Stimulated activated naive CD8-positive, alpha-beta T cell treated with anti-CD3 and anti-CD28 coated beads, Interleukin-15, Interleukin-2, amounts not matched to agents 100 U/mL and 50 U/mL, for 24 hours (primary cell): ENCODE measurements around the gene OR2A42.
"Not testable (repeated sequence)": the region's sequence is repeated elsewhere in the genome, so short reads cannot be mapped to it uniquely, and the experiment has no call there.

Source experiments
- ATAC-seq: fragments of 150-1000 bp; cut with Tn5 transposase; one replicate; pipeline ENCODE4 v1.10.0; 2021
- DNase-seq: peaks from one replicate; pipeline ENCODE4 v3.0.0; 2021

The OR2A42 gene, protein sequence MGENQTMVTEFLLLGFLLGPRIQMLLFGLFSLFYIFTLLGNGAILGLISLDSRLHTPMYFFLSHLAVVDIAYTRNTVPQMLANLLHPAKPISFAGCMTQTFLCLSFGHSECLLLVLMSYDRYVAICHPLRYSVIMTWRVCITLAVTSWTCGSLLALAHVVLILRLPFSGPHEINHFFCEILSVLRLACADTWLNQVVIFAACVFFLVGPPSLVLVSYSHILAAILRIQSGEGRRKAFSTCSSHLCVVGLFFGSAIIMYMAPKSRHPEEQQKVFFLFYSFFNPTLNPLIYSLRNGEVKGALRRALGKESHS

GRCh38 chr7:144239365-144239764 is at the start of gene OR2A42:
Gene OR2A42, minus strand, starts transcription at chr7:144239605. Its CDS starts 6,762 bp downstream, at chr7:144232843.
- not testable (repeated sequence) for DNase-seq, ATAC-seq

- not testable (repeated sequence) for DNase-seq
- ATAC-seq, result peak; percentile 28
Observed at GRCh38 chr7:144287171-144287784, 47.9 kb upstream of the OR2A42 start.

DNA sequence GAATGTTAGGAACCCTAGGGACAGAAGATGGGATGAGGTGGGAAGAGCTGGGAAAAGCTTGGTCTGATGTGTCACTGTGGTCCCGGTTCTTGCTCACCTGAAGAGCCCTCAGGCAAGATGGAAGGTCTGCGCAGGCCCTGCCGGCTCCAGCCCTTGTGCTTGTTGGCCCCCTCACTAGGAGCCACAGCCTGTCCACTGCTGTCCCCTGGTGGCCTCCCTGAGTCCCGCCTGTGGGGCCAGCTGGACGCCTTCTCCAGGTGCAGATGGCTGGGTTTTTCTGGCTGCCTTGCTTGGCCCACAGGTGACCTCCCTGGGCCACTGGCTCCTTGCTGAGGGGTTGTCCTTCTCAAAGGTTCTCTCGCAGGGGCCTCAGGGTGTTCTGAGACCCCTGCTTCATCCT is 44.3 kb upstream of the OR2A42 start:
- not testable (repeated sequence) for DNase-seq, ATAC-seq

DNA sequence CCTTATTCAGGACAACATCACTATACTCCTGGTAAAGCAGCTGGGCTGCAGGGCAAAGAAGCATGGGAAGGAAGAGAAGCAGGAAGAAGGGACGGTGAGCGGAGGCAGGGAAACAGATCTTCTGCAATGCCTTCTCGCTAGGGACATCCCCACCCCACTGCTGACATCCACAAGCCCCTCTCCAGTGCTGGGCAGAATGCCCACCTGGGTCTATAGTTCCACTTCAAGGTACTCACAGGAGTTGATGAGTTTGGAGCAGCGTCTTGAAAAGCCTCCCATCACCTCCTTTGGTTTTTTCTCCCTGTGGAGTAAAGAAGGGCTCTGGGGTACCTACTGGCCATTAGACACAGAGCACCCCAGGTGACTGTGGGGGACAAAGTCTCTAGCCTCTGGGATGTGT is 43.1 kb upstream of the OR2A42 start:
- DNase-seq, ATAC-seq: not testable (repeated sequence)

DNA sequence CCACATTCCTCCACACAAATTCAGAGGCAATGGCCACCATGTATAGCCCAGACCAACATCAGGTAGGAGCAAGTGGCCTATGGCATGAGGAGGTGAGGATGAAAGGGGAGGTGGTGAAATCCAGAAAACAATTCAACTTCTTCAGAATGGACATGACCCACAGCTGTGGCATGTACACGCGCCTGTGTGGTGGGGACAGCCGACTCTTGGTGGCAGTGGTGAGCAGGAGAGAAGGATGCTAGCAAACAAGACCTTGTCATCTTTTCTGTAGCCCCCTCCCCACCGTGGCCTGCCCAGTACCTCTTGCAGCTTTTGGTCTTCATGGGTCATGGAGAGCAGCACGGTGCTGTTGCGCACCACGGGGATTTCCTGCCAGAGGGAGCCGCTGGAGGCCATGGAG is 42.6 kb upstream of the OR2A42 start:
- ATAC-seq, DNase-seq: not testable (repeated sequence)

GRCh38 chr7:144280010-144280409 is 40.6 kb upstream of the OR2A42 start:
- ATAC-seq, DNase-seq: not testable (repeated sequence)

DNA sequence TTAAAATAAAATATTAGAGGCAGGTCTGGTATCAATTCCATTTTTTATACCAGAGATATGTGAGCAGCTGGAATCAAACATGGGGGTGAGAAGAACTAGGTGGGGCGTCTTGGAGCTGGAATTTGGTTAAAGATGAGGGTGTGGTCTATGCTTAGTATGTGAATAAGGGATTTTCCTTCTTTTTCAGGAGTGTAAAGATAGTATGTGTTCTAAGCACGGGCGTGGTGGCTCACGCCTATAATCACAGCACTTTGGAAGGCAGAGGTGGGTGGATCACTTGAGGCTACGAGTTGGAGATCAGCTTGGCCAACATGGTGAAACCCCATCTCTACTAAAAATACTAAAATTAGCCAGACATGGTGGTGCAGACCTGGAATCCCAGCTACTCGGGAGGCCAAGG is 35.9 kb upstream of the OR2A42 start:
- DNase-seq, ATAC-seq: not testable (repeated sequence)

DNA sequence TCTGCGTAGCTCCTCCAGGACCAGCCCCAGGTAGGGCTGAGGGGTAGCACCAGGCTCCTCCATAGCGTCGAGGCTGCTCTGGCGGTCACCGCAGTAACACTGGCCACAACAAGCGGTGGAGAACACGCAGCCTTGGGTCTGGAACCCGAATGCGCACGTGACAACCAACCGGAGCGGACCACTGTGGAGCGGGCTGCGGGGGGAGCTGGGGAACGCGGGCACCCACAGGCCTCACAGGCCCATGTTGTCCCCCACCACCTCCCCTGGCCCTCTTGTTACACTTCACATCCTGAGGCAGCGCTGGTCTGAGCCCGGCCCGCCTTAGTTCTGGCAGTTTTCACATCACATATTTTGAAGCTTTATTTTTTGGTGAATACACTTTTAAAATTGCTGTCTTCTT is 29.8 kb upstream of the OR2A42 start, which contains the start of gene CTAGE8:
Gene CTAGE8 (minus strand): TSS at position 101 of the 400 bp plus-strand sequence. CDS start 38 bp downstream, at position 63.
- ATAC-seq, DNase-seq: not testable (repeated sequence)

DNA sequence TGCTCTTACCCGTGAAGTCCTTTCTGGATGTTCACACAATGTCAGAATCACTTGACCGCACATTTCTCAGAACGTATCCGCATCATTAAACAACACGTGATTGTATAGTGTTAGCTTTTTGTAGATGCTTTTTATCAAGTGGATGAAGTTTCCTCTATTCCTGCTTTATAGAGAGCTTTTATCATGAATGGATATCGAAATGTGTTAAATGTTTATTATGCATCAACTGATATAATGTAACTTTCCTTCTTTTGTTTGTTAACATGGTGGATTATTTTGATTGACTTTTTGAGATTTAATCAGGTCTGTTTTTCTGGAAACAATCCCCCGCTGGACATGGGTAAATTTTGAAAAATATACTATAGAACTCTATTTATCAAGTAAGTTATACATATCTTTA is 25.3 kb upstream of the OR2A42 start, which contains the start of gene OR2A7:
Gene OR2A7 (minus strand): TSS at position 101 of the 400 bp plus-strand sequence. CDS start 5,164 bp downstream, outside the sequence.
- ATAC-seq, DNase-seq: not testable (repeated sequence)

GRCh38 chr7:144262128-144262527 is 22.7 kb upstream of the OR2A42 start:
- not testable (repeated sequence) for ATAC-seq

DNA sequence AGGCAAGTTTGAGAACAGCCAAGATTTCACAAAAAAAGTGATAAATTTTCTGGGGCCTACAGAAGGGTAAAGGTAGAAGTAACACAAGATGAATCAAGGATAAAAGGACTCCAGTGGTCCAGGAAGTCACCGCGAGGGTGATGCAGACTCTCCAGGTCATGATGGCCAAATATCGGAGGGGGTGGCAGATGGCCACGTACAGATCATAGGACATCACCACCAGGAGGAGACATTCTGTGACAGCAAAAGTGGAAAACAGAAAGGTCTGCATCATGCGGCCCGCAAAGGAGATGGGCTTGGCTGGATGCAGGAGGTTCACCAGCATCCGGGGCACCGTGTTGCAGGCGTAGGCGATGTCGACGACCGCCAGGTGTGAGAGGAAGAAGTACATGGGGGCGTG is 19.7 kb upstream of the OR2A42 start:
- ATAC-seq, result peak; percentile 23
- DNase-seq, result not testable (repeated sequence)

More at GRCh38 chr7:144262128-144262527, 22.7 kb upstream of the OR2A42 start:
- not testable (repeated sequence) for DNase-seq

DNA sequence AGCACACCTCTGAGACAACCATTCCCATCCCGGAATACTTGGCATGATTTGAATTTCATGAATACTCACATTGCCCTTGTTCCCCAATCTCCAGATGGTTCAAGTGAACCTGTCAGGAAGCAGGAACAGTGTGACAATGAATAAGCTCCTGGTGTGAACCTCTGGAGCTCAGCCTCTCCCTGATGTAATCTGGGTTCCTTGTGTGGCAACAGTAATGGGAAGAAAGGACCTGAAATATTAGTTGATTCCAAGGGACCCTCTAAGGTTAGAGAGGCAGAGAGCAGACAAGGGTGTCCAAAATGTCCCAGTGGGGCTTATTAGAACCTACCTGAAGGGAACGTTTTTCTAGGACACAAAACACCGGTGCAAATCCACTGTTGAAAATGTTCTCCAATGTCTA is 16.7 kb upstream of the OR2A42 start:
- no peak for DNase-seq

GRCh38 chr7:144255471-144255897 is 16.1 kb upstream of the OR2A42 start:
- DNase-seq (no peak), ATAC-seq (no peak)

More for the DNA sequence above, 16.7 kb upstream of the OR2A42 start:
- ATAC-seq, result no peak

- ATAC-seq, DNase-seq: not testable (repeated sequence)
Observed at GRCh38 chr7:144252307-144252706, 12.9 kb upstream of the OR2A42 start.

DNA sequence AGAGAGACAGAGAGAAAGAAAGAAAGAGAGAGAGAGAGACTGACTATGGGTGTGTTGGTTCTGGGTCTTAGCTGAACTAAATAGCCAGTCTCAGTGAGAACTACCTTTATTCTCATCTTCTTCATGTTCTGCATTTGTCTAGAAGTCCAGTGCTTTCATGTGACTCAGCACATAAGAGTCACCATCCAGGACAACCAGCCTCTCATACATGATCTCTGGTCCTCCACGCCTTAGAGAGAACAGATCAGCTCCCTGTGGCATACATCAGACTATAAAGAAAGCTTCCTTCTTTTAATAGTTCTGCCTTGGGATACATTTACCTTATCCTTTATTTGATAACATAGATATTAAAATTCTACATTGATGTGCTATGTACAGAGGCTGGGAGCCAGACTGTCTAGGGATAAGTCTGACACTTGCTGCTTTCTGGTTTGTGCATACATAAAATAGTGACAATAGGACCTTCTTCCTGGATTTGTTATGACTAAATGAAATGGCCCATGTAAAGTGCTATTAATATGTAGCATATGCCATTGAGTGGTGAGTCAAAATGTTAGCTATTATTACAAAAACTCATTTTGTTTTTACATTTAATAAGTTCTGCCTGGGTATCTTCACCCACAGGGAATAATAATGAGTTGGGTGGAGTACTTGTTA is 8.4 kb upstream of the OR2A42 start:
- DNase-seq, ATAC-seq: not testable (repeated sequence)

DNA sequence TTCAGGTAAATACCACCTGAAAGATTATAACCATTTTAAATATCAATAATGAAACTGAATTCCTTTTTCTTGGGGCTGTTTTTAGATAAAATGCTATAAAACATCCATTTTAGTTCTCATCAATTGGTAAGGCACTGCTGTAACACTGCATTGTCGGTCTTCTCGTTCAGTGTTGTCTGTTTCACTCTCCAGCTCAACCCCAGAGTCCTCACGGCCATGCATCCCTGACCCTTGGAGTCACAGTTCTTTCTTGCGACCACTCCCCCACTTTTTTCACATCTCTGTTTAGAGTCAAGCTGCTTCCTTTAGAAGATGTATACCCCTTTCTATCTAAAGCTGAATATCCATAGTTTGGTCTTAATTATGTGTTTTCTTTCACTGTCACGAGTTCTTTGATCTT is 7.6 kb upstream of the OR2A42 start:
- ATAC-seq, DNase-seq: not testable (repeated sequence)

GRCh38 chr7:144245372-144245771 is 6.0 kb upstream of the OR2A42 start:
- ATAC-seq, result not testable (repeated sequence)

DNA sequence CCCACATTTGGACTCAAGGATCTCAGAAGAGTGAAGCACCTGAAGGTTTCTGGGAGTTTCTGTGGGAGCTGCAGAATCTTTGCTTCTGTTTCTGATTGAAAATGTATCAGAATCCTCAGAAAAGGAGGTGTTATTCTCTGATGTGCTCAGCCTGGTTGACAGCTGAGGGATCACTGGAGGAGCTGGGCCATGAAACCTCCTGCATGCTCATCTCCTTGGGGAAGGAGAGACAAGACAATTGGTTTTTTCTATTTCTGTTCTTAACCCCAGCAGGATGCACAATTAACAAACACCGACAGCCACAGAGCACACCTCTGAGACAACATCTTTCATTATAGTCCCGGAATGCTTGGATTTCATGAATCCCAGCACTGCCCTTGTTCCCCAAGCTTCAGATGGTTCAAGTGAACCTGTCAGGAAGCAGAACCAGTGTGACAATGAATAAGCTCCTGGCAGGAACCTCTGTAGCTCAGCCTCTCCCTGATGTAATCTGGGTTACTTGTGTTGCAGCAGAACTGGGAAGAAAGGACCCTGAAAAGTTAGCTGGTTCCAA is 799 bp downstream of the OR2A42 start:
- ATAC-seq, DNase-seq: not testable (repeated sequence)

More at GRCh38 chr7:144245372-144245771, 6.0 kb upstream of the OR2A42 start:
- not testable (repeated sequence) for DNase-seq

GRCh38 chr7:144233039-144233438 is 6.4 kb downstream of the OR2A42 start:
- not testable (repeated sequence) for DNase-seq, ATAC-seq

DNA sequence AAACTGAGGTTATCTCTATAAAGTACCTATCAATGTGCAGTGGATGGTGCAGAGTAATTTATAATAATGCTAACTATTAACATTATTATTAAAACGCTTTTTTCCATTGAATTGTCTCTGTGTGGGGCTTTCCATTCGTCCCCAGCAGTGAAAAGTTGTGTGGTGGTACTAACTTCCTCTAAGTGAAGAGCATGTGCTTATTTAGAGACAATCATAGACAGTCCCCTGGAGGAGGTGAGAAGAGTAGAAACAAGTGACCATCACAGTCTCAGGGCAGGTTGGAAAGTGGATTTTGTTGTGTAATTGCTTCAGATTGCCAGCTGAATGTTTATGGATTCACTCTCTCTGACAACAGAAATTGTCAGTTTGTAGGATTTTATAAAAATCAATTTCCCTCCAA is 8.4 kb downstream of the OR2A42 start:
- not testable (repeated sequence) for ATAC-seq, DNase-seq

GRCh38 chr7:144228810-144229209 is 10.6 kb downstream of the OR2A42 start:
- not testable (repeated sequence) for DNase-seq, ATAC-seq

DNA sequence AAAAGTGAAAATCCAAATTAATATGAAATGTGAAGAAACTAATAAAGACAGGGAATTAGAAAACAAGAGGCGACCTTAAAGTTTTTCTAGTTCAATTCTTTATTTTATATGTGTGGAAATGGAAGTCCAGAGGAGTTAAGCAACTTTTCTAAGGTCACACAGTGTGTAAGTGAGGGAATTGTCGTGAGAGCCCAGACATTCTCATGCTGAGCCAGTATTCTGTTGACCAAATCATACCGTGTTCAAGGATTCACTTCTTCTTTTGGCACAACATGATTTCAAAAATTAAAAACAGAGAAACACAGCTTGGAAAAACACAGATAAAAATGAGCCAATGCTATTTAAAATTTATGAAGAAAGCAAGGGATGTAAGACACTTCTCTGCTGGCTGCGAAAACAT is 12.5 kb downstream of the OR2A42 start:
- not testable (repeated sequence) for DNase-seq

More for the DNA sequence above, 12.5 kb downstream of the OR2A42 start:
- not testable (repeated sequence) for ATAC-seq
